Measurements from ENCODE around the gene FERMT3. TPM values are rescaled to one million over a fixed set of nuclear protein-coding genes. Genes with fewer than 3 reads are reported as not detected.

Gene FERMT3
- total RNA-seq, 5 donors from 2014 or later (not counting 1 experiment from before 2014, with no cell fraction given) = 115 to 184 (median 161) TPM

- H3K4me1 Mint-ChIP-seq = peaks cover 34 to 44% (median 38%) of the 10 kb centered on the region in 3 donors
- H3K27ac Mint-ChIP-seq = peak within 1 kb of the TSS; percentile 88
- H3K27me3 Mint-ChIP-seq = no peaks in the 10 kb centered on the region
- H3K4me3 ChIP-seq (ENCODE audit: control insufficient read depth in 1 of 2, extremely low read depth in 1 of 2, low read length in 1 of 2) = peak within 1 kb of the TSS; percentile 78 to 96
- H3K27ac ChIP-seq (ENCODE audit: low read length) = peak within 1 kb of the TSS; percentile 76
- ChIA-PET CTCF (interaction anchor here (0.5 to 1.6 kb wide), 7 partner anchors 12 to 92 kb away, joined by 3 to 9 read pairs (median 3); partner anchors contain the start of genes FERMT3 (in 1 of the 2), PRDX5 (in 1 of the 2) and TRMT112 (in 1 of the 2)), POLR2A (interaction anchor here (0.5 to 0.6 kb wide), 3 partner anchors 14 to 1662 kb away, joined by 3 to 4 read pairs (median 4); partner anchors contain the start of gene FIBP (in 1 of the 2))
- under 1% methylated on average over 45 of the region's 54 CpGs for WGBS (ENCODE audit: insufficient coverage)
- no peaks in the 10 kb centered on the region for H3K27me3 ChIP-seq (replicated peaks in 1 of 2; ENCODE audit: control insufficient read depth in 2 of 2, extremely low read depth in 1 of 2, insufficient read depth in 2 of 2, low read length in 1 of 2)
- H3K4me1 ChIP-seq (ENCODE audit: control insufficient read depth in 1 of 2, extremely low read depth in 1 of 2, insufficient read depth in 2 of 2, low read length in 2 of 2) = peaks cover 15 to 63% of the 10 kb centered on the region in 2 experiments
- H3K9me3 Mint-ChIP-seq = no peaks in the 10 kb centered on the region
- no peaks in the 10 kb centered on the region for H3K36me3 Mint-ChIP-seq
- DNase-seq (peak; percentile 70 to 96 (median 87)), ATAC-seq (replicated peaks in 1 of 4) (peak; percentile 76 to 80 (median 78))
- no peaks in the 10 kb centered on the region for H3K9me3 ChIP-seq
- H3K4me3 Mint-ChIP-seq = peak within 1 kb of the TSS; percentile 80 to 92 (median 86)
- peaks cover 11 to 20% of the 10 kb centered on the region in 2 donors for H3K36me3 ChIP-seq (ENCODE audit: control insufficient read depth in 2 of 2, extremely low read depth in 1 of 2, insufficient read depth in 1 of 2, low read length in 1 of 2)
Measured at GRCh38 chr11:64225608-64226506, 19.3 kb downstream of the FERMT3 start, which contains the start of the genes NUDT22 and TRPT1. Gene NUDT22, plus strand, starts transcription at chr11:64226274. Its CDS starts 379 bp downstream, at chr11:64226653. Gene TRPT1, minus strand, starts transcription at chr11:64226186. Its CDS starts 326 bp downstream, at chr11:64225860.

GRCh38 chr11:64226507-64227051 lies 20.1 kb downstream of the FERMT3 start:
- H3K36me3 Mint-ChIP-seq = no peaks in the 10 kb centered on the region
- Histone ChIP-seq H3K9me3 (no peaks in the 10 kb centered on the region), H3K27ac (ENCODE audit: low read length) (peak overlapping the region; percentile 76), H3K36me3 (ENCODE audit: control insufficient read depth in 2 of 2, extremely low read depth in 1 of 2, insufficient read depth in 1 of 2, low read length in 1 of 2) (peaks cover 11 to 15% of the 10 kb centered on the region in 2 donors), H3K27me3 (replicated peaks in 1 of 2; ENCODE audit: control insufficient read depth in 2 of 2, extremely low read depth in 1 of 2, insufficient read depth in 2 of 2, low read length in 1 of 2) (no peaks in the 10 kb centered on the region), H3K4me3 (ENCODE audit: control insufficient read depth in 1 of 2, extremely low read depth in 1 of 2, low read length in 1 of 2) (peak overlapping the region; percentile 78 to 96), H3K4me1 (ENCODE audit: control insufficient read depth in 1 of 2, extremely low read depth in 1 of 2, insufficient read depth in 2 of 2, low read length in 2 of 2) (peaks cover 18 to 70% of the 10 kb centered on the region in 2 experiments)
- peak in 26 of 35 experiments; percentile 28 to 69 (median 44) for DNase-seq
- H3K4me1 Mint-ChIP-seq = peaks cover 35 to 48% (median 41%) of the 10 kb centered on the region in 3 donors
- no peaks in the 10 kb centered on the region for H3K9me3 Mint-ChIP-seq
- no peaks in the 10 kb centered on the region for H3K27me3 Mint-ChIP-seq
- peak overlapping the region; percentile 80 to 92 (median 86) for H3K4me3 Mint-ChIP-seq
- CTCF ChIA-PET = interaction anchor here (0.5 to 1.6 kb wide), 6 partner anchors 12 to 91 kb away, joined by 3 to 9 read pairs (median 4); partner anchors contain the start of genes FERMT3 (in 1 of the 2), PRDX5 (in 1 of the 2) and TRMT112 (in 1 of the 2)
- H3K27ac Mint-ChIP-seq = peak overlapping the region; percentile 84 to 88
- WGBS (ENCODE audit: insufficient coverage) = under 1% methylated on average over 26 of the region's 26 CpGs
- ATAC-seq (replicated peaks in 1 of 4) = peak; percentile 31 to 46 (median 40)
- POLR2A ChIA-PET = interaction anchor here in 1 of 2 donors (0.5 kb wide), 1 partner anchor 46 kb away, joined by 4 read pairs; no protein-coding TSS in a partner anchor

GRCh38 chr11:64227405-64227956 lies 21.0 kb downstream of the FERMT3 start:
- 100% methylated on average over 1 of the region's 3 CpGs for WGBS (ENCODE audit: insufficient coverage)
- no peak for ATAC-seq (replicated peaks in 1 of 4)
- peaks cover 18 to 74% of the 10 kb centered on the region in 2 experiments for H3K4me1 ChIP-seq (ENCODE audit: control insufficient read depth in 1 of 2, extremely low read depth in 1 of 2, insufficient read depth in 2 of 2, low read length in 2 of 2)

GRCh38 chr11:64229090-64229743 lies 22.7 kb downstream of the FERMT3 start:
- Histone ChIP-seq H3K27ac (ENCODE audit: low read length) (peak overlapping the region; percentile 77), H3K4me3 (ENCODE audit: control insufficient read depth in 1 of 2, extremely low read depth in 1 of 2, low read length in 1 of 2) (no peak overlapping the region), H3K27me3 (replicated peaks in 1 of 2; ENCODE audit: control insufficient read depth in 2 of 2, extremely low read depth in 1 of 2, insufficient read depth in 2 of 2, low read length in 1 of 2) (no peaks in the 10 kb centered on the region), H3K36me3 (ENCODE audit: control insufficient read depth in 2 of 2, extremely low read depth in 1 of 2, insufficient read depth in 1 of 2, low read length in 1 of 2) (peaks cover 0 to 4% of the 10 kb centered on the region in 2 donors), H3K9me3 (no peaks in the 10 kb centered on the region), H3K4me1 (ENCODE audit: control insufficient read depth in 1 of 2, extremely low read depth in 1 of 2, insufficient read depth in 2 of 2, low read length in 2 of 2) (peaks cover 18 to 82% of the 10 kb centered on the region in 2 experiments)
- peaks cover 56 to 62% (median 62%) of the 10 kb centered on the region in 3 donors for H3K4me1 Mint-ChIP-seq
- peak overlapping the region; percentile 82 to 92 (median 88) for H3K4me3 Mint-ChIP-seq
- no peaks in the 10 kb centered on the region for H3K9me3 Mint-ChIP-seq
- ChIA-PET CTCF (interaction anchor here in 1 of 2 donors (0.8 kb wide), 1 partner anchor 25 kb away, joined by 3 read pairs; no protein-coding TSS in a partner anchor), POLR2A (no interaction called here)
- H3K27ac Mint-ChIP-seq = peak overlapping the region; percentile 88 to 91
- H3K27me3 Mint-ChIP-seq = no peaks in the 10 kb centered on the region
- H3K36me3 Mint-ChIP-seq = no peaks in the 10 kb centered on the region
- ATAC-seq (replicated peaks in 1 of 4) = no peak
- WGBS (ENCODE audit: insufficient coverage) = 78% methylated on average over 6 of the region's 12 CpGs
- no peak for DNase-seq

More at GRCh38 chr11:64227405-64227956, 21.0 kb downstream of the FERMT3 start:
- ChIA-PET CTCF (interaction anchor here (1.4 to 1.6 kb wide), 2 partner anchors 21 to 74 kb away, joined by 3 to 4 read pairs; partner anchors contain the start of gene FERMT3 (in 1 of the 2)), POLR2A (no interaction called here)
- no peaks in the 10 kb centered on the region for H3K9me3 Mint-ChIP-seq
- no peaks in the 10 kb centered on the region for H3K27me3 Mint-ChIP-seq
- H3K36me3 Mint-ChIP-seq = no peaks in the 10 kb centered on the region
- Histone ChIP-seq H3K36me3 (ENCODE audit: control insufficient read depth in 2 of 2, extremely low read depth in 1 of 2, insufficient read depth in 1 of 2, low read length in 1 of 2) (peaks cover 11% of the 10 kb centered on the region in 2 donors), H3K9me3 (no peaks in the 10 kb centered on the region), H3K27ac (ENCODE audit: low read length) (peak overlapping the region; percentile 76), H3K27me3 (replicated peaks in 1 of 2; ENCODE audit: control insufficient read depth in 2 of 2, extremely low read depth in 1 of 2, insufficient read depth in 2 of 2, low read length in 1 of 2) (no peaks in the 10 kb centered on the region), H3K4me3 (ENCODE audit: control insufficient read depth in 1 of 2, extremely low read depth in 1 of 2, low read length in 1 of 2) (peak overlapping the region; percentile 78 to 96)
- peaks cover 43 to 56% (median 49%) of the 10 kb centered on the region in 3 donors for H3K4me1 Mint-ChIP-seq
- H3K27ac Mint-ChIP-seq = peak overlapping the region; percentile 84 to 88
- no peak for DNase-seq
- H3K4me3 Mint-ChIP-seq = peak overlapping the region; percentile 80 to 92 (median 86)

- no peaks in the 10 kb centered on the region for H3K9me3 ChIP-seq
- Mint-ChIP-seq H3K27me3 (no peaks in the 10 kb centered on the region), H3K9me3 (no peaks in the 10 kb centered on the region), H3K27ac (peak overlapping the region; percentile 88 to 91), H3K36me3 (no peaks in the 10 kb centered on the region), H3K4me1 (peaks cover 56 to 61% (median 60%) of the 10 kb centered on the region in 3 donors), H3K4me3 (peak overlapping the region; percentile 82 to 92 (median 88))
- H3K36me3 ChIP-seq (ENCODE audit: control insufficient read depth in 2 of 2, extremely low read depth in 1 of 2, insufficient read depth in 1 of 2, low read length in 1 of 2) = peaks cover 0 to 4% of the 10 kb centered on the region in 2 donors
- ATAC-seq (replicated peaks in 1 of 4) (no peak), DNase-seq (no peak)
- no peaks in the 10 kb centered on the region for H3K27me3 ChIP-seq (replicated peaks in 1 of 2; ENCODE audit: control insufficient read depth in 2 of 2, extremely low read depth in 1 of 2, insufficient read depth in 2 of 2, low read length in 1 of 2)
- 65% methylated on average over 9 of the region's 13 CpGs for WGBS (ENCODE audit: insufficient coverage)
- H3K4me3 ChIP-seq (ENCODE audit: control insufficient read depth in 1 of 2, extremely low read depth in 1 of 2, low read length in 1 of 2) = peak overlapping the region; percentile 75 to 76
- CTCF ChIA-PET = interaction anchor here in 1 of 2 donors (0.6 to 0.8 kb wide), 3 partner anchors 26 to 220 kb away, joined by 3 read pairs; no protein-coding TSS in a partner anchor
- H3K27ac ChIP-seq (ENCODE audit: low read length) = peak overlapping the region; percentile 77
- POLR2A ChIA-PET = interaction anchor here in 1 of 2 donors (0.7 kb wide), 1 partner anchor 11 kb away, joined by 4 read pairs; no protein-coding TSS in a partner anchor
- peaks cover 18 to 77% of the 10 kb centered on the region in 2 experiments for H3K4me1 ChIP-seq (ENCODE audit: control insufficient read depth in 1 of 2, extremely low read depth in 1 of 2, insufficient read depth in 2 of 2, low read length in 2 of 2)
Measured at GRCh38 chr11:64229744-64230170, 23.2 kb downstream of the FERMT3 start.

All from T-cell (primary cell).